ENCODE data around the gene PRR4.

PRR4 gene

GRCh38 chr12:10849425-10849878 lies at the start of gene PRR4:
TSS of gene PRR4 (minus strand) at chr12:10849475. CDS start at chr12:10849437, 38 bp downstream.
- FAIRE-seq = no peak
- no peak for DNase-seq (ENCODE audit: insufficient read length, low spot score)

- DNase-seq (ENCODE audit: insufficient read length, low spot score) (no peak), FAIRE-seq (no peak)
Observed at GRCh38 chr12:10896854-10897253, 47.6 kb upstream of the PRR4 start.

GRCh38 chr12:10891937-10892336 lies 42.7 kb upstream of the PRR4 start:
- DNase-seq (ENCODE audit: insufficient read length, low spot score) (no peak), FAIRE-seq (no peak)

DNA sequence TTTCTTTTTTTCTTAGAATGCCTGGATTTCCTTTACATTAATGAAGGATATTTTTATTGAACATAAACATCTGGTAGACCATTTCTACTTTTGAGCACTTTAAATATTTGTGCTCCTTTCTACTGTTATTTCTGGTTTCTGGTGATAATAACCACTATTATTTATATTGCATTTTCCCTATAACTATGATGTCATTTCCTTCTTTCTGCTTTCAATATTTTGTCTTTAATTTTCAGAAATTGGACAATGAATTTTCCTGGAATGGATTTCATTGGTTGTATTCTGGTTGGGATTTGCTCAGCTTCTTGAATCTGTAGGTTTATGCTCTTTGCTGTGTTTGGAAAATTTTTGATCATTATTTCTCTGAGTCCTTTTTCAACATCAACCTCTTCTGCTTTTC lies 40.0 kb upstream of the PRR4 start:
- FAIRE-seq (no peak), DNase-seq (ENCODE audit: insufficient read length, low spot score) (no peak)

- DNase-seq (ENCODE audit: insufficient read length, low spot score) = no peak
- FAIRE-seq = no peak
Observed at GRCh38 chr12:10884086-10884725, 34.9 kb upstream of the PRR4 start, which contains the start of gene PRH1. TSS of gene PRH1 (minus strand) at chr12:10884255. CDS start at chr12:10884217, 38 bp downstream.

- no peak for FAIRE-seq
- no peak for DNase-seq (ENCODE audit: insufficient read length, low spot score)
Observed at GRCh38 chr12:10873378-10873777, 24.1 kb upstream of the PRR4 start.

DNA sequence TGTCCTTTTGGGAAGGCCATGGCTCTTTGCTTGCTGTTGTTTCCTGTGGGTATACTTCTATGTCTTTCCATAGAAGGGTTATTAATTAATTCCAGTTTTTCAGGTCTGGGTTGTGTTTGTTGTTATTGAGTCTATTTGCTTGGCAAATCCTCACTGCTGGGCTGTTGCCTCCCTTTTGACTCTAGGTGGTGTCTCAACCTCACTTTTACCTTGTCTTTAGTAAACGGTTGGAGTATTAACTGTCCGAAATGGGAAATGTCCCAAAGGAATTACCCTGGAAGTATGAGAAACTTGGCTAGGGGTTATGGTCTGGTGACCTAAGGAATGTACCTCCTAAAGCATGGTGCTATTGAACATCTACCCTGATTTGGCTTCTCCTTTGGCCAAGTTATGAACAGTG lies 18.1 kb upstream of the PRR4 start:
- DNase-seq (ENCODE audit: insufficient read length, low spot score) (no peak), FAIRE-seq (no peak)

GRCh38 chr12:10863512-10864218 lies 14.4 kb upstream of the PRR4 start:
- no peak for FAIRE-seq
- no peak for DNase-seq (ENCODE audit: insufficient read length, low spot score)

GRCh38 chr12:10861366-10861765 lies 12.1 kb upstream of the PRR4 start:
- no peak for FAIRE-seq
- DNase-seq (ENCODE audit: insufficient read length, low spot score) = no peak

GRCh38 chr12:10855807-10856206 lies 6.5 kb upstream of the PRR4 start:
- no peak for DNase-seq (ENCODE audit: insufficient read length, low spot score)
- FAIRE-seq = no peak

GRCh38 chr12:10853776-10854175 lies 4.5 kb upstream of the PRR4 start:
- no peak for FAIRE-seq

GRCh38 chr12:10851243-10851858 lies 2.1 kb upstream of the PRR4 start:
- FAIRE-seq (no peak), DNase-seq (ENCODE audit: insufficient read length, low spot score) (no peak)

More at GRCh38 chr12:10853776-10854175, 4.5 kb upstream of the PRR4 start:
- no peak for DNase-seq (ENCODE audit: insufficient read length, low spot score)

DNA sequence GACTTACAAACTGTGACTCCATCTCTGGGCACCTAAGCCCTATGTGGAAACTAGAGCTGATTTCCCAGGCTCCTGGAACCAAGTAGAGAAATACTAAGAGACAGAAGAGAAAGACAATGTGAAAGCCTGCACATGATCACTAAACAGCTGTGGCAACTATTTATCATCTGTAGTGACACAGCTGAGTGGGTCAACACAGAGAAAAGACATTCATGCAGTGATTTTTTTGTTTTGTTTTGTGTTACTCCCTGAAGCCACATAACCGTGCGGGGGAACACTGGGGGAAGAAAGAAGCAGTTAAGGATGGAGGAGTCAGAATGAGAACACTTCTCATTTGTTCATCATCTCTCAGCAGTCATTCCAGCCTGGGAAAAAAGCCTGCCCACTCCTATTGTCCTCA lies 1.5 kb downstream of the PRR4 start:
- DNase-seq (ENCODE audit: insufficient read length, low spot score) (no peak), FAIRE-seq (no peak)

DNA sequence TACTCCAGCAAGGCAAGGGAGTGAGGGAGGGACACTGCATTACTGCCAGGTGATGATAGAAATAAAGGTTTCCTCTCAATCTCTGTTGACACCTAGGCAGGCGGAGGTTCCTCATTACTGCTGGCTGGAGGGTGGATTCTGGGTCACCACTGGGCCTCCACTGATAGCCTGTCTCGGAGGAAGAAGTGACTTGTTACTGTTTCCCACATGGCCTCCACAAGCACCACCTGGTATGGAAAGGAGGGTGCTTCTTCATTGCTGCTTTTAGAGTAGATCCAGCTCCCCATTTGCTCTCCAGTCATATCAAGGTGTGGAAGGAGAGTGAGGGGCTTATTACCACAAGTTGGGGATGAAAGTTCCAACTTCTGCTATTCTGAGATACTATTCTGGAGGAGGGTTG lies 6.4 kb downstream of the PRR4 start:
- DNase-seq (ENCODE audit: insufficient read length, low spot score) = no peak
- no peak for FAIRE-seq

DNA sequence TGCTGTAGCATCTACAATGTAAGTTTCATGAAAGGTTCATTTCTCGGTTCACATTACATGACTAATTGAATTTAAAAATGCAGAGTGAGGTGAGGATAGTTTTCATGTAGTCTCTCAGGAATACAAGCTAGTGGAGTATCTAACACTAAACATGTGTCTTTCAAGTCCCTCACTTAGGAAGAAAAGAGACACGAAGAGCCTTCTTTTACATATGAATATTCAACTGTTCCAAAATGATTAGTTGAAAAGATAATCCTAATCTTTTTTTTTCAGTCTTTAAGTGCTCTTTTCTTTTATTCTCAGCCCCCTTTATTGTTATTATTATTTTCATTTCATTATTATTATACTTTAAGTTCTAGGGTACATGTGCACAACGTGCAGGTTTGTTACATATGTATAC lies 10.8 kb downstream of the PRR4 start:
- DNase-seq (ENCODE audit: insufficient read length, low spot score) = no peak
- no peak for FAIRE-seq

DNA sequence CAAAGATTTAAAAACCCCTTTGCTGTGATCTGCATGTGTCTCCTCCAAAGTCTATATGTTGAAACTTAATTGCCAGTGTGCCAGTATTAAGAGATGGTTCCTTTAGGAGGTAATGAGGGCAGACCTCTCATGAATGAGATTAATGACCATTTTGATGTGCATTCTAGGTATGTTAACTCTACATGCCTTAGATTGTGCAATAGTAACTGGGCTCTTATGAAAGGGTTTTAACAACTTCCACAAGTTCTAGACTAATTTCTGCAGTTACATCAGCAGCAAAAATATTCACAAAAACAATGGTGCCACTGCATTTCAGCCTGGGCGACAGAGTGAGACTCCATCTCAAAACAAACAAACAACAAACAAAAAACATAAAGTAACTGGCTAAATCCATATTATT lies 19.3 kb downstream of the PRR4 start:
- DNase-seq (ENCODE audit: insufficient read length, low spot score) = no peak
- no peak for FAIRE-seq

DNA sequence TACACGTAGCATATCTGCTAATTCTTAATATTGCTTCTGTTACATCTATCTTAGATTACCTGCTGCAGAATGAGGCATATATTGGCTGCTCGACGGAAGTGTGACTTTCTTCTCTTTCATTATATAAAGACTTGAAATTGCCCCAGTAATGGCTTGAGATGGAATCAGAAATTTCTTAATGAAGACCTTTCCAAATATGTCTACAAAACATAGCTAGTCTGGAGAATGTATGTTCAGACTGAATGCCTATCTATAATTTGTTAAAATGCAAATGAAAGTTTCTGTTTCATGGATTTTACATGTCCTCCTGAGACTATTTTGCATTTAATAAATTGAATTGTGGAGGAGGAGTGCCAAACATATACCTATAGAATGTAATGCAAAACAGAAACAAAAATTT lies 23.0 kb downstream of the PRR4 start, which contains the start of gene TAS2R10:
Gene TAS2R10, minus strand, starts transcription at position 101 of the 400 bp plus-strand sequence. Its CDS starts 89 bp downstream, at position 12.
- DNase-seq (ENCODE audit: insufficient read length, low spot score) (no peak), FAIRE-seq (no peak)

DNA sequence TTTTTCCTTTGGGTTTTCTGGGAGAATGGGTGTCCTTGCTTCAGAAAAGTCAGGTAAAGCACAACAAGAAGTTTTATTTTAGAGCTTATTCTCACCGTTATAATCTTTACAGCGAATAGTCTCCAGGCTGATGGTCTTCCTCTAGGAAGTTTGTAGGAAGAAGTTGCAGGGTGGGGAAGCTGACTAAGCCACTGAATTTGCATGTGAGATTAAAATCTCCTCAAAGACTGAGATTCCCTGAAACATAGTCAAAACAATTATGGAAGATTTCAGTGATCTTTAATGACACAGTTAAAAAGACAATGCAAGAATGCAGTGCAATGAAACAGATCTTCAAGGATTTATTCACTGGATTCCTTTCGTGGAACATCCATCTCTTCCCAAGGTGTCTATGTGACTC lies 24.3 kb downstream of the PRR4 start:
- DNase-seq (ENCODE audit: insufficient read length, low spot score) = no peak
- FAIRE-seq = no peak

DNA sequence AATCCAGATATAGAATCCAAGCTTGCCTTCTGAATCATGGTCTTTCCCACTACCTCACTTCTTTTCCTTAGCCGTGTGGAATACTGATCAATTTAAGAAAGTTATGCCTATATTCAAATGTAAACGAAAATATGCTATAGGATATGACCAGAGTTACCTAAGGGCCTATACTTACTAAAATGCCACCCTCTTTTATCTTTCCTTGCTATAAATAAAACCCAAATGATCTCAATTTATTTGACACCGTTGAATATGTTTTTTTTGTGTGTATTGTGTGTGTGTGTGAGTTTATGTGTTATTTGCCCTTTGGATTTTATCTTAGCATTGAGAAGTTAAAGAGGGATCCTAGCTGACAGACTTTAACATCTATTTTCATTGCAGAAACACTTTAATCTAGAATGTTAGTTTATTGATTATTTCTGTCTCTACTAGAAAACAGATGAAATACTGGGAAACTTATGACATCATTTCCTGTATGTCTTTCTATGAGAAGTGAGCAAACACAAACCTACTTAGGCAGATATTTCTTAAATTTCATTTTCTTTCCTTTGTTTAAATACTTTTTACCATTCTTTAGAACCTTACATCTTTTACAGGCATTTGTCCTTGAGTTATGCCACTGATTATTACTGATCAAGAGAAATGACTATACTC lies 37.3 kb downstream of the PRR4 start:
- DNase-seq (ENCODE audit: insufficient read length, low spot score) (no peak), FAIRE-seq (no peak)

GRCh38 chr12:10810068-10810467 lies 39.2 kb downstream of the PRR4 start, which contains the start of gene TAS2R9:
TSS of gene TAS2R9 (minus strand) at chr12:10810168. CDS start at chr12:10810075, 93 bp downstream.
- FAIRE-seq = no peak
- no peak for DNase-seq (ENCODE audit: insufficient read length, low spot score)

DNA sequence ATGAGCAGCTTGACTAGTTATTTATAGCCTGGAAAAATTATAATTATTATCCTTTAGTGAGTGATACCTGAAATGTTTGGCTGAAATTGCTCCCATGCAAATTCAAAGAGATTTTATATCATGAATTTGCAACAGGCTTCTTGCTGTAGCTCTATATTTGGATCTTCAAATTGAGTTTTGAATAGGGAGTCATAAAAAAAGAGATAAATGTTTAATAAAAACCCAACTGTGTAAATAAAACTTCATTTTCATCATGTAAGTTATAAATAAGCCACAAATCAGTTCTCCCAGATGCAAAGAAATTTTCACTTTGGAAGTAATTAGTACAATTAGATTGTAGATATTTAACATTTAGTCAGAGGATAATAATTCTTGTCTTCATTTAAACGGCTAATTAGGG lies 42.1 kb downstream of the PRR4 start, which contains the start of gene TAS2R8:
Gene TAS2R8, minus strand, starts transcription at position 101 of the 400 bp plus-strand sequence. CDS start 306 bp downstream, outside the sequence.
- DNase-seq (ENCODE audit: insufficient read length, low spot score) = no peak
- no peak for FAIRE-seq
